GM18868 (cell line): Measurements from ENCODE around the gene PECR.

Experiments used
- ATAC-seq: cut with Tn5 transposase; IDR thresholded peaks from one replicate; pipeline ENCODE4 v1.9.1; 2021; ENCODE audit warnings: mild to moderate bottlenecking, moderate library complexity; ENCODE audit not compliant: unreplicated experiment

The PECR gene

DNA sequence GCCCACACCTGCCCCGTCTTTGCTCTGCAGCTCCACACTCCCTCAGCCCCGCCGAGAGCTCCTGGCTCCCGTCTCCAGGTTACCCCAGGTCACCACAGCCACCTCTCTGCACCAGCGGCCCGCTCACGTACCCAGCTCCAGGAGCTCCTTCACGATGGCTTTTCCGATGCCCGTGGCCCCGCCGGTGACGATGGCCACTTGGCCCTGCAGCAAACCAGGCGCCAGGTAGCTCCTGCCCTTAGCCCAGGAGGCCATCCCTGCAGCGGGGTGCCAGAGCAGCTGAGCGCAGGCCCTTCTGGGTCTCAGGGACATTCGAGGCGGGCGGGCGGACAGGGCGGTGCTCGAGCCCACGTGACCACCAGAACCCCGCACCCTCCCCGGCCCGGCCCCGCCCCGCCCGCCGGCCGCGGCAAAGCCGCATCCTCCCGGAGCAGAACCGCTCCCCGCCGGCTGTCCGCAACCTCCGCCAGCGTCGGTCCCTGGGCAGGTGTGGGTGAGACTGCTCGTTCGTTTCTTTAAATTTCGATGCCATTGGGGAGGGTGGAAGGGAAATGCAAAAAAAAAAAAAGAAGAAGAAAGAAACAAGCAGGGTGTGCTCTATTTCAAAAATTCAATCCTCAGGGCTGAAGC lies at the start of gene PECR, which contains the start of gene TMEM169:
Gene PECR, minus strand, starts transcription at position 323 of the 630 bp plus-strand sequence. Its CDS starts 68 bp downstream, at position 255.
Gene TMEM169, plus strand, starts transcription at position 433 of the 630 bp plus-strand sequence. CDS start 14,045 bp downstream, outside the sequence.
- peak; percentile 93 for ATAC-seq

DNA sequence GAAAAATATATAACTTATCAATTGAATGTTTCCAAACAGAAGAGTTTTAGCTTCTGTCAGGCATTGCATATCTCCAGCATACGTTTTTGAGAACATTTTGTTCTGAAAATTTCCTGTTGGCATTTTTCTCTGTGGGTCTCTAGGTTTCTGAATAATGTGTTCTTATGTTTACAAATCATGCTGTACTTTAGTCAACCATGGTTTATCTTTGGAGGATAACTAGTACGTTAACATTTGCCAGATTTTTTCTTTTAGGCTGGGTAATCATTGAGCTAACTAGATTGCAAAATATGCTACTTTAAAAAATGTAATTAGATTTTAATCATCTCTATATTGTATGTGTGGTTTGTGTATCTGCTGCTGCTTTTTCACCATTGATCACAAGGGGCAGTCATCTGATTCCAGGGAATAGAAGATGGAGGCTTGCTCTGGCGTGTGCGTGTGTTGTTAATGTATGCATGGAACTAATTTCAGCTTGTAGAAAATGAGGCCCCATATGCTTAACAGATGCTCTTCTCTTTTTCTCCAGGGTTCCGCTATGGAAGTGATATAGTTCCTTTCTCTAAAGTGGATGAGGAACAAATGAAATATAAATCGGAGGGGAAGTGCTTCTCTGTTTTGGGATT lies 48.9 kb upstream of the PECR start:
- ATAC-seq, result no peak

GRCh38 chr2:216126943-216127342 lies 45.3 kb upstream of the PECR start:
- ATAC-seq, result no peak

GRCh38 chr2:216121255-216121654 lies 39.6 kb upstream of the PECR start:
- ATAC-seq, result no peak

GRCh38 chr2:216119986-216120385 lies 38.4 kb upstream of the PECR start:
- ATAC-seq, result no peak

DNA sequence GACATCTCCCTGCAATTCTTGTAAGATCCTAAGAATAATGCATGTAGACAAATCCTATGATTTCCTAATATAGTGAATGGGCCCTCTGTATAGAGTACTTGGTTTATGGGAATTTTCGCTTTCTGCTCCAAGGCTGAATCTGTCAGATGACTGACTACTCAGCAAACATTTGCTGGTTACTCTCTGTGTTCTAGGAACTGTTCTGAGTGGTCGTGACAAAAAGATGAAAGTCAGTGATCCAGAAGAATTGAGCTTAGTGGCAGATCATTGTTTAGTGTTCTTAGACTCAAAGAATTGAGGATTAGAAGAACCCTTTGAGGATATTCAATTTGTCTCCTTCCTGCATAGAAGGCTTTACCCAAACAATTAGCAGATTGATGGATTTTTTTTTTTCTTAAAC lies 37.5 kb upstream of the PECR start:
- no peak for ATAC-seq

GRCh38 chr2:216118474-216118873 lies 36.9 kb upstream of the PECR start:
- no peak for ATAC-seq

GRCh38 chr2:216117561-216118340 lies 36.1 kb upstream of the PECR start:
- ATAC-seq, result no peak

- no peak for ATAC-seq
These were observed 34.8 kb upstream of the PECR start for GRCh38 chr2:216116418-216116817.

- ATAC-seq, result peak; percentile 31
These were observed 33.3 kb upstream of the PECR start for GRCh38 chr2:216114714-216115531.

DNA sequence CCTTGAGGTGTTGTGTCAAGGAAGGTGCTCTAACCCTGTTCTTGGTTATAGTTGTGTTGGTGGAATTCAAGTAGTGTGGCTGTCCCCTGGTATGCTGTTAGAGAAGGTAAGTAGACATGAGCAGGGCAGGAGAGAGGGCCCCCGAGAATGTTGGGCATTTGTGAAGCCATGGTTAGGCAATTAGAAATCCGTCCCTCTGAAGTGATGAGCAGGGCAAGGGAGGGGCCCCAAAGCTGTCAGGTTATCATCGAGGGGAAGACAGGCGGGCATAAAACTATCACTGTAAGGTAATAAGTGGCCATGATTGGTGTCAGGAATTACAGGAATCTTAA lies 32.7 kb upstream of the PECR start:
- no peak for ATAC-seq

DNA sequence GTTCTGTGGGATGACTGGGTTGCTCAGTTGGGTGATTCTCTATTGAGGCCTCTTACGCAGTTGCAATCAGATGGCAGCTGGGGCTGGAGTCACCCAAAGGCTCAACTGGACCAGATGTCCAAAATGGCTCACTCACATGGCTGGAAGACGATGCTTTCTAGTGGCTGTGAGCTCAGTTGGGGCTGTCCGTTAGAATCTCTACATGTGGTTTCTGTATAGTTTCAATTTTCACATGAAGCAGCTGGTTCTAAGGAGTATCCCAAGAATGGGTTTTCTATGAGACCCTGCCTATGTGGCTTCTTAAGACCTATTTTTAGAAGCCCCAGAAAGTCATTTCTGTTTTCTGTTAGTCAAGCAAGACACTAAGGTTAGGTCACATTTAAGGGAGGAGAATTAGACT lies 32.0 kb upstream of the PECR start:
- ATAC-seq, result peak; percentile 75

DNA sequence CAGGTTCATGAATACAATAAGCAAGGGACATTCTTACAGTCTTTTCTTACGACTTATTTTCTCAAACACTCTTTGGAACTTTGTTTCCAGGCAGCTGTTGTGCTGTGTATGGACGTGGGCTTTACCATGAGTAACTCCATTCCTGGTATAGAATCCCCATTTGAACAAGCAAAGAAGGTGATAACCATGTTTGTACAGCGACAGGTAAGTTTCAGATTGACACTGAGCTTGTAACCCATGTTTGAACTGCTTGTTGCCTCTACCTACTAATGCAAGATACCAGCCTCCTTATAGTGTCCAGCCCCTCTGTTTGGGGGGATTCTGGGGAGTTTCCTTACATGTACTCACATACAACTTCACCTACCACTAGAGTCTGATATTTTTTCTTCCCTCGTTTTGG lies 31.3 kb upstream of the PECR start:
- peak; percentile 16 for ATAC-seq

DNA sequence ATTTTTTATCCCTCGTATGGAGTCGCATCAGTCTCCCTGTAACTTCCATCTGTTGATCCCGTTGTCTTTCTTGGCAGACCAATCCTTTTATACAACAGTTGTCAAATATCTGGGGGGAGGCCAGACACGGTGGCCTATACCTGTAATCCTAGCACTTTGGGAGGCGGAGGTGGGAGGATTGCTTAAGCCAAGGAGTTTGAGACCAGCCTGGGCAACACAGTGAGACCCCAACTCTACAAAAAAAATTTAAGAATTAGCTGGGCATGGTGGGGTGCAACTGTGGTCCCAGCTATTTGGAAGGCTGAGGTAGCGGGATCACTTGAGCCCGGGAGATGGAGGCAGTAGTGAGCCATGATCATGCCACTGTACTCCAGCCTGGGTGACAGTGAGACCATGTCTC lies 29.5 kb upstream of the PECR start:
- ATAC-seq, result no peak

DNA sequence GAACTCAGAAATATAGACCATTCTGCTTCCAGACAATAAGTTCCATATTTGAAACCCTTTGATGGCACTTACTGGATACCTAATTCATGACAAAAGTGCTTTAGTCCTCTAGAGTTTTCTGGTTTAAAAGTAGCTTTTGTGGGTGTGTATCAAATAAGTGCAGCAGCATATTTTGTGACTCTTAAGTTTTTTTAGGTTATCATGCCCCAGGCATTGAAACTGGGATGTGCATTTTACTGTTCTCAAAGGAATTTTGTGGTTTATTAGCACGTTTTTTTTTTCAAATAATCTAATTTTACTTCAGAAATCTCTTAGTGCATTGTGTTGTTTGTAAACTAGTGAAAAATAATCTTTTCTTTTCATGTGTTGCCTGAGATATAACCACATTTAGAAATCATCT lies 29.0 kb upstream of the PECR start:
- no peak for ATAC-seq

DNA sequence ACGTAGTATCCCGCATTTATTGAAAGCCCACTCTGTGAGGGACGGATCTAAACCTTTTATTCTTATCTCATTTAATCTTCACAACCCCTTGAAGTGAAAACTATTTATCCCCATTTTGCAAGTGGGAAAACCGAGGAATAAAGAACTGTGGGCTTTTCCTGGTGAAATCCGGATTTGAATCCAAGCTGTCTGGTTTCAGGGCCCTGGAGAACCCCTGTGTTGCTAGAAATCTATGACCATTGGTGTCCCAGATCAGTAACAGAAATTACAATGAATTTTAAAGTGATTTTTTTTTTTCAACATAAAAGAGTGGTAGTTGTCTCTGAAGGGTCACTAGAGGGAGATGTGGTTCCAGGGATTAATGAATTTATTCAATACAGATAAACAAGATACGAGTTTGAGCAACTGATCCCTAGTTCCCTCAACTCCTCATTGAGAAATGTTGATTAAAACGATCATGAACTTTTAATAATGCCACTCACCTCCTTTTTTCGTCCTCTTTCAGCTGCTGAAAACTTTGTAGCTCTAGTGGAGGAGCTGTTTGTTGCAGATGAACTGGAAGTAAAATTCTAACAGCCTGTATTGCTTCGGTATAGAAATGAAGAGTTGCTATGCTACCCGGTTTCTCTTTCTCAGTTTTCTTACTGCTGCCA lies 28.5 kb upstream of the PECR start:
- no peak for ATAC-seq

DNA sequence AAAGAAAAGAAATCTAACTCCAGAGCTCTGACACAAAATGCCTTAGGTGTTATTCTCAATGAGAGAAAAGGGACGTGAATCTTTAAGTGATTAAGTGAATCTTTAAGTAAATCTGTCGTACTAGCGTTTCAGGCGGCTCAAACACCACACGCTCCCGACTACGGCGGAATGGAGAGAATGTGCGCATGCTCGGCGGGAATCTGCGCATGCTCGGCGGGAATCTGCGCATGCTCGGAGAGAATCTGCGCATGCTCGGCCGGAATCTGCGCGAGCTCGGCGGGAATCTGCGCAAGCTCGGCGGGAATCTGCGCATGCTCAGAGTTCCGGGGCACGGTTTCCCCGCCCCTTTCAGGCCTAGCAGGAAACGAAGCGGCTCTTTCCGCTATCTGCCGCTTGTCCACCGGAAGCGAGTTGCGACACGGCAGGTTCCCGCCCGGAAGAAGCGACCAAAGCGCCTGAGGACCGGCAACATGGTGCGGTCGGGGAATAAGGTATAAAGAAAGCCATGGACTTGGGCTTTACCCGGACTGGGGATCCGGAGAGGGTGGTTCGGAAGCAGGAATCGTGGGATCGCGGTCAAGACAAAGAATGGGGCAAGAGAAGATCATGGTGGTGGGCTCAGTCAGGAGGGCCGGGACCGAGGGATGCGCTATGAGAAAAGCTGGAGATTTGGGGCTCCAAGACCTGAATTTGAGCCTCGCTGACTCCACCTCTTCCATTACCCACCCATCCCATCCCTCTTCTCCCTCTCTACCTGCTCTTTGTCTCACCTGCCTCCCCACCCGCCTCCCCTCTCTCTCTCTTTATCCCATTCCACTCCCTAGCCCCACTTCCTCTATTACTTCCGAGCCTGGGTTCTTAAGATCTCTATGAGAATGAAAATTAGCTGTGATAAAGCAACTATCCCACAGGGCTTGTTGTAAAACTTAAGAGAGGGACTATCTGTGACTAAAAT lies 27.6 kb upstream of the PECR start, which contains the start of gene XRCC5:
Gene XRCC5, plus strand, starts transcription at position 382 of the 955 bp plus-strand sequence. Its CDS starts 89 bp downstream, at position 471.
- ATAC-seq, result peak; percentile 41

- no peak for ATAC-seq
These were observed 26.8 kb upstream of the PECR start for GRCh38 chr2:216108310-216108966.

DNA sequence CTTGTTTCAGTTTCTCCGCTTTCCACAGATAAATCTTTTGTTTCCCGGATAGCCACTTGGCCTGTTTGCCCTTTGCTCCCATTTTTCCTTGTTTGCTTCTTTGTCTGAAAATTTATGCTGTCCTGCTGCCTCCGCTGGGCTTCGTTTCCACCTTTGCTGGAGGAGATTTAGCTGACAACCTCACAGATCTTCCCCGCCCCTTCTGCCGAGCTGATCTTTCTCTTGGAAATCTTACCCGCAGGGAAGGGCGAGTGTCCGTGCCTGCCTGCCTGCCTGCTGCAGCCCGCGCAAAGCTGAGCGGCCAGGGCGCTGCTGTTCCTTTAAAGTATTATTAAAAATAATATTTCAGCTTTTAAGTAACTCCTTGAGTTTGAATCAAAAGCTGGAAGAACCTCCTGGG lies 26.2 kb upstream of the PECR start:
- ATAC-seq, result no peak
